Stimulated activated CD4-positive, alpha-beta T cell treated with anti-CD3 and anti-CD28 coated beads, TNF-alpha, amount 100 ng/mL, for 1 hour (primary cell): Measurements from ENCODE around the gene PHACTR2.

Experiments used
- DNase-seq, 3 donors: peaks; one replicate each; pipeline ENCODE4 v3.0.0-alpha.2; 2020; ENCODE audit warnings: low read depth in 3 of 3, low spot score in 1 of 3

The PHACTR2 gene

GRCh38 chr6:143803769-143804568, 126.2 kb downstream of the PHACTR2 start:
- no peak for DNase-seq

GRCh38 chr6:143804835-143805239, 127.1 kb downstream of the PHACTR2 start:
- DNase-seq, result no peak

- DNase-seq, result peak in 1 of 3 donors; percentile 61
Observed at GRCh38 chr6:143806282-143807102, 128.7 kb downstream of the PHACTR2 start.

DNA sequence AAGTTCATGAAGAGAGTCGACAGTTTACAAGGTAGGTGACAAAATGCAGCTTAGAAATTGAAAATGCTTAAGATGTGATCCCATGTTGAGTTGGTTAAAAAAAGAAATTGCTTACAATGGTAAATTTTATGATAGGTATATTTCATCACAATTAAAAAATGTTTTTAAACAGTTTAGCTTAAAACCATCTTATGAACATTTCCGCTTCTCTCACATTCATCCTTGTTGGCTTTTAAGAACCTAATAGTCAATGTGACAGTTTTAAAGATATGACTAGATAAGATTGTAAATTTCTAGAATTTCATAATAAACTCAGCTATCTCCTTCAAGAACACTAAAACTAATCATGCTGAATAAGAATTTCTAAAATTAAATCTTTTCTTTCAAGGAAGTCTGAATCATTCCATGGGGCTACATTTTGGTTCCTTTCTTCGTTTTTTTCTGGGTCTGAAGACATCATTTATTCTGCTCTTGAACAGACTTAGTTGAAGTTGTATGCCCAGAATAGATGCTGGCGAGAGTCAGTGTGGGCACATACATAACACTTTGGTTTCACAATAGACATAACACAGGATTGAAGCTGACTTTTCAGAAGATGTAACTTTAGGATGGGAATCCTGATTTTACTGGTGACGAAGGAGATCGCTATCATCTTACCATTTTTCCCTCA, 129.5 kb downstream of the PHACTR2 start:
- no peak for DNase-seq

- no peak for DNase-seq
Observed at GRCh38 chr6:143810745-143811144, 133.0 kb downstream of the PHACTR2 start.

DNA sequence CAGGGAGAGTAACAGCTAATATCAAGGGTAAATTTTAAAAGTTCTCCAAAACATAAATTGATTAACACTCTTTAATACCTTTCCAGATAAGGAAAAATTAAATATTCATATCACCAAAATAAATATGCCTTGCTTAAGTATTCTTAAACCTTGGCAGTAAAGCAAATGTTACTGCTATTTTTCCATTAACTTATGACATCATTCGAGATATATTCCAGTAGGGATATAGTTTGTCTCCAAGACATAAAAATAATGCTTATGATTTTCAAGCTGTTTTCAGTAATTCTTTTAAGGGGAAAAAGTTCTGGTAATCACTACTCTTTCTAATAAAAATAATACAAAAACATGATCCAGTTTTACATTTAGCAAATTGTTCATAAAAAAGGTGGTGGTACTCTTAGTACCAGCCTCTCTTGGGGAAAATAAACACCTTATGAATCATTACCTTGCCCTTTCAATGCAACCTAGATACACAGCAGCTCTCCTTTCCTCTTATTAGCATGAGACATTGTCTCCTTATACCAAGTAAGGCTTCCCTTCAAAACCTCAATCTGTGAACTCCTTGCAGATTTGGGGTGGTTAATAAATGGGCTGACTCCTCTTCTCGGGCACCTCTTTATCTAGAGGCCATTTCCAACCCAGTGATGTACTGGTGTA, 133.9 kb downstream of the PHACTR2 start:
- DNase-seq, result no peak

GRCh38 chr6:143817621-143818020, 139.9 kb downstream of the PHACTR2 start:
- no peak for DNase-seq

GRCh38 chr6:143821359-143821758, 143.6 kb downstream of the PHACTR2 start:
- DNase-seq, result no peak

DNA sequence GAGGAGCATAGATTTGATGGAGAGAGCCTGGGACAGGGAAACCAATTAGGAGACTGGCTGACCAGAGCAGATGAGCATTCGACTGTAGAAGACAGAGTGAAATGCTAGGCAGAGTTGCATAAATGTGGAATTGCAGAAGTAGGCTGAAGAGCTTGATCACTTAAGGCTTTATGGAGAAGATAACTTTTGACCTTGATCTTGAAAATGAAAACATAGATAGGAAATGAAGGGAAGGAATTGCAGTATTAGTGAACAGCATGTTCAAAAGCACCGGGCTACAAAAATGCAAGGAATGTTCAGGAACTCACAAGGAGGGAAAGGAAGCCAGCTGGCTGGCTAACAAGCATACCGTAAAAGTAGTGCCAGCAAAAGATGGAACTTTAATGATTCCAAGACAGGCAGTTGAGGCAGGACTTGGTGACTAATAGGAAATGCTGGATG, 144.8 kb downstream of the PHACTR2 start:
- no peak for DNase-seq

- no peak for DNase-seq
Observed at GRCh38 chr6:143823548-143823947, 145.8 kb downstream of the PHACTR2 start.

GRCh38 chr6:143828572-143828971, 150.8 kb downstream of the PHACTR2 start:
- no peak for DNase-seq

DNA sequence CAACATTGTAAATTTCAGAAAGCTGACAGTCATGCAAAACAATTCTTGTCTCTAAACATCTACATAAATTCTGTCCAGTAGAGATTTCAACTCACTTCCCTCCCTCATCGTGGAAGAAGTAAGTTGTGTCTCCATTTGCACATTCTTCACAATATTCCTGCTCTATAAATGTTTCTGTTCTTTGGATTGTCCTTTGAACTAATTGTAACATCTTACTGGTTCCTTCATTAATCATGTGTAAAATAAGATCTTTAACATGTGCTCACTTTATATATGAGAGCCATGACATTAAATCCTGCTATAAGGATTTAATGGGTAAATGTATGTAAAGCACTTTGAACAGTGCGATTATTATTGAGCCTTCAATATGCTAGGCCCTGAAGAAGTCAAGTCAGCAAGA, 158.4 kb downstream of the PHACTR2 start:
- no peak for DNase-seq

- no peak for DNase-seq
Observed at GRCh38 chr6:143838395-143838794, 160.6 kb downstream of the PHACTR2 start.

DNA sequence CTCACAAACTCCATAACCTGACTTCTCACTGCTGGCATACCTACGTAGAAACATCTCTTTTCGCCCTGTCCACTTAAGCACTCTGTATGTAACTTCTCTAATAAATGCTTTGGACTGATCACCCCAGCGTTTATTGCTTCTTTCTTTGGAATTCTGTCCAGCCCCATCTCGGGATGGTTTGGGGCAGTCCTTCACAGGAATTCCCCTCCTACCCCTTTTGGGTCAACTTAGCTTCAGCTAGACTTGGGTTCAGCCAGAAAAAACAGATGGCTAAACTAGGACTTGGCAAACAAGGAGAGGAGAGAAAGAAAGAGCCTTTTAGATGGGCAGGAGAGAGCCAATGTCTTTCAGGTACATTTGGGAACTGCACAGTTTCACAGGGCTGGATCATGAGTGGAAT, 161.4 kb downstream of the PHACTR2 start:
- DNase-seq, result no peak

- no peak for DNase-seq
Observed at GRCh38 chr6:143840595-143841265, 163.0 kb downstream of the PHACTR2 start.

DNA sequence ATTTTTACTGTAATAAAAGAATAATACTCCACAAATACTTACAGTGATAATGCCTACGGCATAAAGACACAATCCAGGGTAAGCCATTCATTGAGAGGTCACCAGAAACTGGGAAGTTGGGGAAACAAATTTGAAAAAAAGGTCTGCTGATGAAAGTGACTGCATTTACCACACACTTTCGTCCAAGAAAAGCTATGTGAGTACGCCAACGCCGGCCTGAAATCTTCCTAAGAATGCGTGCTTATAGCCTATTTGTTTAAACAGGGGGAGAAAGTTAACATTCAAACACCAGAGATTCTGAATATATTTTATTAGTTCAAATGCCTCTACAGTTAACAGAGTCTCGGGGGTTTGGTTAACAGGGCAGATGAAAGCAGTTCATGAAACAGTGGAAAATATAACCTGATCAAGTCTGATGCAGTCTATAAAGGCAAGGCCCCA, 164.7 kb downstream of the PHACTR2 start:
- DNase-seq, result no peak

DNA sequence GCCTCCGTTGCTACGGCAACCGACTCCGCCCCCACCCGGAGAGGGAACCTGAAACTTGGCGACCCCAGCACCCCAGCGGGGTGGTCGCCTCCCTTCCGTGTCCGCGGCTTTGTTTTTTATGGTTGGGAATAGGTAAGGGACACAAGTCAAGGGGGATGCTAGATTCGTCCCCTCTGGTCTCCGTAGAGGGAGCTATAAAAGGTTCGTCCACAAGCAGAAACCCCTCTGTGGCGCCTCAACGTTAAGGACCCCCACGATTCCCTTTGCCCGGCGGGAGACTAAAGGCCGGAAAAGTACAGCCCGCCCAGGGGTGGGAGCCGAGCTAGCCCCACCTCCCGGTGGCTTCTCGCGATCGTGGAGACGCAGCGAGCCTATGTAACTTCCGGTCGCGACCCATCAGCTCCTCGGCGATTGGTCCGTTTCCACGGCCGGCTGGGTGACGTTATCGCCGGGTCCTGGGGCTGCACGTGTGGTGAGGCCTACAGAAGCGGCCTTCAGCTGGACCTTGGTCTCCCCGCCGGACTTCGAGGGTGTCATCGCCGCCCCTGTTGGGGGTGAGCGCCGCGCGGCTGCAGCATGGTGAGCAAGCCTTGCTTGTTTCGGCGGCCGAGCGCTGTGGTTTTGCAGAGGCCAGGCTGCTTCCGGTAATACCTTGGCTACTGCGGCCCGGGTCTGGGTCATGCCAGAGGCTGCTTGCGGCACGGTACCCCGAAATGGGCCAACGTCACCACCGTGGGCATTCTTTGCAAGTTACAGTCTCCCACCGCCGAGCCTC, 165.3 kb downstream of the PHACTR2 start, which contains the start of gene LTV1:
Gene LTV1, plus strand, starts transcription at position 437 of the 775 bp plus-strand sequence. Its CDS starts 140 bp downstream, at position 577.
- DNase-seq, result peak; percentile 77 to 83 (median 83)

- no peak for DNase-seq
Observed at GRCh38 chr6:143843677-143843999, 165.9 kb downstream of the PHACTR2 start.

DNA sequence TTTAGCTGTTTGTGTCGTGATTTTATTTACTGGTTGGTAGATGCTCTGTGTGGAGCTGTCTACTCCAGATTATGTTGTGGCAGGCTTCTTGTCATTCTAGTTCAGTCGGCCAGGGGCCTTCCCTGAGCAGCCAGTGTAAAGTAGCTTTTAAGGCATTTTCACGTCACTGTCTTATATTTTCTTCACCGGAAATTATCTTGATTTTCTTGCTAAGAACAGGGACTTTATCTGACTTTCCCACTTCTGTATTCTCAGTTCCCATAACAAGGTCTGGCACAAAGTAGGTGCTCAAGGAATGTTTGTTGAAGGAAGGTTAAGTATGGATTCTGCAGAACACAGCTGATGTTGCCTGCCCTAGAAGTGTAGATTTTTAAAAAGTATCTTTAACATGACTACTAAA, 166.2 kb downstream of the PHACTR2 start:
- no peak for DNase-seq

DNA sequence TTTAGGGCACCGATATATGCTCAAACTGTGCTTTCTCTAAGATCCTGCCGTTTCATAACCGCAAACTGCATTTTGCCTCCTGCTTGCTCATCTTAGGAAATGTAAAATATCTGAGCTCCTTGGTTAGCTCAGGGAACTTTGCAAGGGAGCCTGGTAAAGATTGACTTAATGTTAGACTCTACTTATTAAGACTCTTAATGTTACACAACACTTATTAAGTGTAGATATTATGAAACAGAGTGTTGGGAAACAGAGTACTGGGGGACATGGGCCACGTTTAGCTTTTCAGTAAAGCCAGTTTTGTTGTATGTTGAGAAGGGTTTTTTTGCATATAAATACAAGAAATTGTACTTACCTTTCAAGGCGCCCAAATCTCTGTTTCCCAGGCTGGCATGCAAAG, 167.3 kb downstream of the PHACTR2 start:
- DNase-seq, result no peak
